Activated T-cell treated with anti-CD3 and anti-CD28 coated beads, Interleukin-2, amount 50 U/mL, for 4 hours (primary cell): ENCODE measurements around the gene SYT1. TPM values are rescaled to one million over a fixed set of nuclear protein-coding genes. Genes with fewer than 3 reads are reported as not detected.

ENCODE experiments used
- ATAC-seq, 2 donors: fragments of 200-7000 bp; cut with Tn5 transposase; one replicate each; pipeline ENCODE4 v1.10.0; 2021
- DNase-seq: peaks from one replicate; pipeline ENCODE4 v3.0.0-alpha.2; 2020
- H3K27me3 Mint-ChIP-seq: one replicate; pipeline ENCODE4 v1.8.0; 2021; ENCODE audit warnings: low read depth, mixed read lengths
- H3K36me3 Mint-ChIP-seq: one replicate; pipeline ENCODE4 v1.8.0; 2022; ENCODE audit warnings: mixed read lengths; ENCODE audit not compliant: insufficient read depth
- H3K4me1 Mint-ChIP-seq: one replicate; pipeline ENCODE4 v1.8.0; 2021; ENCODE audit warnings: low read depth, mixed read lengths
- H3K4me3 Mint-ChIP-seq: one replicate; pipeline ENCODE4 v1.8.0; 2021; ENCODE audit warnings: mild to moderate bottlenecking, moderate library complexity, mixed read lengths
- H3K9me3 Mint-ChIP-seq: one replicate; pipeline ENCODE4 v1.8.0; 2021; ENCODE audit warnings: mixed read lengths
- total RNA-seq, 3 donors: library from RNA; stranded (reverse); gene quantifications; one replicate each; pipeline ENCODE4 v1.2.1, GENCODE V29; 2021

Gene SYT1
- total RNA-seq, 3 donors from 2014 or later = 0.16 TPM; not detected in 2

- Mint-ChIP-seq H3K9me3 (peaks cover 18% of the 10 kb centered on the region), H3K36me3 (no peaks in the 10 kb centered on the region), H3K4me3 (no peak overlapping the region), H3K4me1 (no peaks in the 10 kb centered on the region), H3K27me3 (no peaks in the 10 kb centered on the region)
- DNase-seq (no peak), ATAC-seq (no peak)
Observed at GRCh38 chr12:79128956-79129355, 264.4 kb downstream of the SYT1 start.

DNA sequence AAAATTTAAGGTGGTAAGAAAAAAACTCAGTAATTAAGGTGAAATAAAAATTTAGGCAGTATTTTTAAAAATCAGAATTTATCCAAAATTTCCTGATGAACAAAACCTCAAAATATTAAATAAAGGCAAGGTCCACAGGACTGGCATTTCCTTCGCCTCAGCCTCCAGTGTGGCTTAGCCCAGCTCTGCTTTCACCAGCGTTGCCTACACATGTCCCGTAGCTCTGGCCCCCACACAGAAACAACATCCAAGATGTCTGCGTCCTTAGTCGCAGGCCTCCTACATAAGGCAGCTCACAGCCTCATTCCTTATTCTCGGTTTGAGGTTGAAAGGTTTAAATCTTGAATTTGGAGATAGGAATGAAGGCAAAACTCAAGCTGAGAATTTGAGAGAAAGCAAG is 274.3 kb downstream of the SYT1 start:
- ATAC-seq = no peak
- Mint-ChIP-seq H3K4me3 (no peak overlapping the region), H3K36me3 (no peaks in the 10 kb centered on the region)

GRCh38 chr12:79140711-79141110 is 276.1 kb downstream of the SYT1 start:
- no peaks in the 10 kb centered on the region for H3K9me3 Mint-ChIP-seq
- no peaks in the 10 kb centered on the region for H3K36me3 Mint-ChIP-seq
- DNase-seq (no peak), ATAC-seq (no peak)
- H3K4me3 Mint-ChIP-seq = no peak overlapping the region
- no peaks in the 10 kb centered on the region for H3K4me1 Mint-ChIP-seq
- H3K27me3 Mint-ChIP-seq = no peaks in the 10 kb centered on the region

More for the DNA sequence above, 274.3 kb downstream of the SYT1 start:
- no peaks in the 10 kb centered on the region for H3K27me3 Mint-ChIP-seq
- DNase-seq = no peak
- H3K4me1 Mint-ChIP-seq = no peaks in the 10 kb centered on the region
- no peaks in the 10 kb centered on the region for H3K9me3 Mint-ChIP-seq

DNA sequence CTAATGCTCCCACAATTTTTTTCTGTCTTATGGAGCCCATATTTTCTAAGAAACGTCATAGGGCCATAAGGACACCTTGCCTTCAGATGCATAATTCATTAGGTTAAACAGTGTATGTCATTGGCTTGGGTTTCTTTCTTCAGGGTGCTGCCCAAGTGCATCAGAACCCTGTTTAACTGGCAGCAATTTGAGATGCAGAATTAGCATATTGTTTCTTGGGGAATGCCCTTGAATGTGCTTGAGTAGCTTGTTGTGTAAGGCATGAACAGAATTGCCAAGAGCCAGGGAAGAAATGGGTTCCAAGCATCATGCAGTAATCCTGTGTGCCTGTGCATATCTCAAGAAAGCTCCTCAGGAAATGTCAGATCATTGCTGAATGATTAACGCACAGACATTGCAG is 277.2 kb downstream of the SYT1 start:
- Mint-ChIP-seq H3K36me3 (no peaks in the 10 kb centered on the region), H3K4me1 (no peaks in the 10 kb centered on the region), H3K27me3 (no peaks in the 10 kb centered on the region), H3K9me3 (no peaks in the 10 kb centered on the region), H3K4me3 (no peak overlapping the region)
- ATAC-seq = no peak
- DNase-seq = no peak

DNA sequence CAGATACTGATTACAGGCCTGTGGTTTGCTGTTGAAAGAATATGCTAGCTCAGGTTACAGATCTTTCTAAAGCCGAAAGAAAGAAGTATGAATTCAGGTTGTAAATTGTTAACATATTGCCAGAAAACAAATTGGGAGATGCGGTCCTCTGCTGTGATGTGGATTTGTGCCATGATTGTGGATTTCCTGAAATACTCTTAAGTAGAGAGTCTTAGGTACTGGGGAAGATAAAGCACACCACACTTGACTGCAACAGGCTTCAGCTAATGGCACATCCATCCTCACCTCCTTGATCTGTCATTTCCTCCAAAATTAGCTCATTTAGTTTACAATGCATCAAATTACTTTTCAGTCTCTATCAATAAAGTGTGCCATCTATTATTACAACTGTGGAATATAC is 279.2 kb downstream of the SYT1 start:
- Mint-ChIP-seq H3K4me1 (no peaks in the 10 kb centered on the region), H3K36me3 (no peaks in the 10 kb centered on the region), H3K27me3 (no peaks in the 10 kb centered on the region), H3K9me3 (no peaks in the 10 kb centered on the region), H3K4me3 (no peak overlapping the region)
- ATAC-seq = no peak
- DNase-seq = no peak

DNA sequence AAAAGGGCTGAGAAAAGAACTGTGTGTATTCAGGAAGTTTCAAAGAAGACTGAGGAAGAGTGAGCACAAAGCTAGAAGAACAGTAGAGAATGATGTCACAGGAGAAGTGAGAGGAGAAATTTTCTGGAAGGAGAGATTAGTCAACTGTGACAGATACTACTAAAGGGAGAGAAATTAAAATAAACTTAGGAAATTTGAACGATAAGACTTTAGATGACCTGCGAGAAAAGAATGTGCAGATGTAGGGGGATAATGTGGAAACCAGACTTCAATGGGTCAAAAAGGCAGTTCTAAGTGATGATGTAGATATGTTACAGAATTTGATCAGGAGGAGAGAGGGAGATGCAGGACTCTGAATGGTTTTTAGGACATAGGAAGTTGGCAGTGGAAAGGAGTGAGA is 287.4 kb downstream of the SYT1 start:
- Mint-ChIP-seq H3K36me3 (no peaks in the 10 kb centered on the region), H3K4me1 (no peaks in the 10 kb centered on the region), H3K4me3 (no peak overlapping the region), H3K9me3 (peaks cover 5% of the 10 kb centered on the region), H3K27me3 (no peaks in the 10 kb centered on the region)
- DNase-seq (no peak), ATAC-seq (no peak)

DNA sequence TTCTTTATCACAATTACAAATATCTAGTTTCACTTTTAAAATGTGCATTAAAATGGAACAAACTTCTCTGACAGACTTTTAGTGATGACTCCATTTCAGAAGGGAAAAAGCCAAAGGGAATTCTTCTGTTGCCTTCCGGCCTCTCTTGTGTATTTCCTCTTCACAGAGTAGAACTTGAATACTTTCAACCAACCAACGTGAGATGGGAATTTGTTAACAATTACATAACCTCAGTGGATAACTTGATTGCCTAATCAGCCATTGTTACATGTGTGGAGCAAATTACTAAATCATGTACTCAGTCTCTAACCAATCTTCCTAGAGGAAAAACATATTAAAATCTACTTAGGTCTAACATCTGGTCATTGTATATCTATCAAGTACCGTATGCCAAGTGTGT is 291.1 kb downstream of the SYT1 start:
- ATAC-seq = no peak

DNA sequence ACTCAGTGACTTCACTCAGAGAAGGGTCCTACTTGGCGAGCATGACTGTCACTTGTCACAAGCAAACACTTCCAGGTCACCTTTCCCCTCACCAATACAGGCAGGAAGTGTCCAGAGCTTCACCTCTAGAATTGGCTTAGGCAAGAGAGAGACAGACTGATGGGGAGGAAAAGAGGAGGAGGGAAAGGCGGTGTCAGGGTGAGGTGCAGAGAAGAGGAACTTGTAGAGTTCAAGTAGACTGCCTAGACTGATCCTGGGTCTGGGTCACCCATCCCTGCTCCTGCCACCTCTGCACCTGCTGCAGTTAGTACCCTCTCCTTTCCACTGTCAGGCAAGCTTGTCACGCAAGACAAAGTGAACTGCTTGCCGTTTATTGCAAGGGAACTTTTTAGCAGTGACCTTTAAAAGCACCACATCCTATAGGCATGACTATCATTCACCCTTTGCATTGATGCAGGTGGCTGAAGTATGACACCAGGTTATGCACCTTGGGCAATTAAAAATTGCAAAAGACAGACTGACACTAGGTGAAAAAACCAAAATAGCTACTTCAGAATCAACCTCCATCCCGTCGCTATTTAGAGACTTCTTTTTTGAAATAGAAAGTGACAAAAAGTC is 292.4 kb downstream of the SYT1 start:
- Mint-ChIP-seq H3K4me1 (no peaks in the 10 kb centered on the region), H3K4me3 (no peak overlapping the region), H3K9me3 (no peaks in the 10 kb centered on the region), H3K27me3 (no peaks in the 10 kb centered on the region), H3K36me3 (no peaks in the 10 kb centered on the region)
- DNase-seq (no peak), ATAC-seq (no peak)

More for the DNA sequence above, 291.1 kb downstream of the SYT1 start:
- Mint-ChIP-seq H3K36me3 (no peaks in the 10 kb centered on the region), H3K4me1 (no peaks in the 10 kb centered on the region), H3K4me3 (no peak overlapping the region), H3K27me3 (no peaks in the 10 kb centered on the region), H3K9me3 (no peaks in the 10 kb centered on the region)
- no peak for DNase-seq

DNA sequence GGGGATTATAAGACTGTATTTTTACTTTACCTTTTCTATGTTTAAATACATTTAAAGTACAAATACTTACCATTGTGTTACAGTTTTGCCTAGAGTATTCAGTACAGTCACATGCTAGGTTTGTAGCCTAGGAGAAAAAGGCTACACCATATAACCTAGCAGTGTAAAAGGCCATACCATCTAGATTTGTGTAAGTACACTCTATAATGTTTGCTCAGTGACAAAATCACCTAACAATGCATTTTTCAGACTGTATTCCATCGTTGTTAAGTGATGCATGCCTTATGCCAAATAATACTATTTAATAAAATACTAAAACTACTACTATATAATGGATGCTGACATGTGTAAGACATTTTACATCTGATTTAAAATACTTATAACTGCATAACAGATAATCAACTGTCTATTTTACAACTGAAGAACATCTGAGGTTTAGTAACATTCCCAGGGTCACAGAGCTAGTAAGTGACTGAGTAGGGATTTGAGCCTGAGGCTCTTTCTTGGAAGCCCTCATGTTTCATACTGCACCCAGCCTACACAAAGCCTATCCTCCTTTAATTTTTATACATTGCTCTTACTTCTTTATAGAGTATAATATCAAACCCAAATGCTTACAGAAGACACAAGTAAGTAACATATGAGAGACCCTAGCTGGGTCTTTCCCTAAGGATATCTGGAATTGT is 296.8 kb downstream of the SYT1 start:
- no peak overlapping the region for H3K4me3 Mint-ChIP-seq
- no peaks in the 10 kb centered on the region for H3K4me1 Mint-ChIP-seq
- no peaks in the 10 kb centered on the region for H3K9me3 Mint-ChIP-seq
- no peaks in the 10 kb centered on the region for H3K36me3 Mint-ChIP-seq
- ATAC-seq (no peak), DNase-seq (no peak)
- no peaks in the 10 kb centered on the region for H3K27me3 Mint-ChIP-seq

DNA sequence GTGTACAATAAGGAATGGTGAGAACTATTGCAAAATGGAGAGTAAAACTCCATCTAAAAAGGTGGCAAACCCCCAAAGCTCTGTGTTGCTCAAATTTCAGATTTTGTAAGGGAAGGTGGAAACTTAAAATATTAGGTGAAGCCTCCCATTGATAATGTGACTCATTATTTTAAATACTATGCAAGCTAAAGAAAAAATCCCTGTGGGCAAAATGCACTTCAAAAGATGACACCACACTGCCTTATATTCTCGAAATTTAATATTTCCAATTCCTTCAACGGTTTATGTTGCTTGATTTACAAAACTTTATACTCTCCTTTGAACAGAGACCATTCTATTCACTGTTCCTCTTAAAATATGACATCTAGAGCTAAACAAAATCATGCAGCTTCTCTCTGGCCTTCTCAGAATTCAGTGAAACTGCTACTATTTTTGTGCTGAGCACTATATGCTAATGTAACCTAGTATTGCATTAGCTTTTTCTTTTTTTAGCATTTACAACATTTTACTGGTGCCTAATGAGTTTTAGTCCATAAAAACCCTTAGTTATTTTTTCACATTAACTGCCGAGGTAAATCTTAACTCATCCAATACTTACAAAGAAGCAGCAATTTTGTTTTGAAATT is 297.7 kb downstream of the SYT1 start:
- no peaks in the 10 kb centered on the region for H3K27me3 Mint-ChIP-seq
- ATAC-seq (no peak), DNase-seq (no peak)
- no peaks in the 10 kb centered on the region for H3K36me3 Mint-ChIP-seq
- H3K4me3 Mint-ChIP-seq = no peak overlapping the region
- no peaks in the 10 kb centered on the region for H3K9me3 Mint-ChIP-seq
- no peaks in the 10 kb centered on the region for H3K4me1 Mint-ChIP-seq

DNA sequence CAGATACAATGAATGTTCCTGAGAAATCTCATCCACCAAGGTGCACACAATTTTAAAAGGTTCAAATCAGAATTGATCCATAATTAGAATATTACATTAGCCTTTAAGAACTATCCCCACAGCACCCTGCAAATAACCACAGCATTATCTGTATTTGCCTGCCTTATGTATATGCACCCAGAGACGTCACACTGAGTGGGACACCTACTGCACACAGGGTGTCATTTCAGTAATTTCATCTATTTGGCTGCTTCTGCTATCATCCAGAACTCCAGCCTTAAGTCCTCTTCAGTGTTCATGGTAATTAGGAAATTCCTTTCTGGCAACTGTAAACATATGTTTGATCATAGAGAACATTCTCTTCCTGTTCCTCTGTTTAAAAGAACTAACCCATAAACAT is 298.4 kb downstream of the SYT1 start:
- ATAC-seq = no peak
- Mint-ChIP-seq H3K27me3 (no peaks in the 10 kb centered on the region), H3K9me3 (no peaks in the 10 kb centered on the region), H3K4me1 (no peaks in the 10 kb centered on the region), H3K36me3 (no peaks in the 10 kb centered on the region), H3K4me3 (no peak overlapping the region)
- DNase-seq = no peak

DNA sequence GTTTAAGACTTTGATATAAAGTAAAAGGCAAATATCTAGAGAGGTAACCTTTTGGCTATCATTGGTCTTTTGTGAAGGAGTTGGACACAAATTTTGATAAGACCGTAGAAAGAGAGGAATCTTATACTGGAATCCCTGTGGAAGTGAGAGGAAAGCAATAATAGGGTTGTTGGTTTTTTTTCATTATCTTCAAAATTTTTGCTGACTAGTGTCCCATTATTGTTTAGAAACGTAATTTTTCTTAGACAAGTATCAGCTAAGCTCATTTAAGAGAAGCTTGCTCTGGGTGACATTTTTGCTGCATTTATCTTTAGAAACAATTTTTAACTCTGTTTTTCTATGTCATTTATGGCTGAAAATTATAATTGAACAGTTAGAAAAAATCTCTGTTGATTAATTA is 300.3 kb downstream of the SYT1 start:
- Mint-ChIP-seq H3K4me1 (no peaks in the 10 kb centered on the region), H3K27me3 (no peaks in the 10 kb centered on the region), H3K4me3 (no peak overlapping the region), H3K36me3 (no peaks in the 10 kb centered on the region), H3K9me3 (no peaks in the 10 kb centered on the region)
- DNase-seq = no peak
- ATAC-seq = no peak

- H3K36me3 Mint-ChIP-seq = no peaks in the 10 kb centered on the region
- no peaks in the 10 kb centered on the region for H3K27me3 Mint-ChIP-seq
- ATAC-seq = no peak
- peaks cover 6% of the 10 kb centered on the region for H3K9me3 Mint-ChIP-seq
- DNase-seq = no peak
- H3K4me1 Mint-ChIP-seq = no peaks in the 10 kb centered on the region
- no peak overlapping the region for H3K4me3 Mint-ChIP-seq
Observed at GRCh38 chr12:79168687-79169086, 304.1 kb downstream of the SYT1 start.

- ATAC-seq (no peak), DNase-seq (no peak)
- Mint-ChIP-seq H3K27me3 (no peaks in the 10 kb centered on the region), H3K9me3 (peaks cover 11% of the 10 kb centered on the region), H3K4me1 (no peaks in the 10 kb centered on the region), H3K4me3 (no peak overlapping the region), H3K36me3 (no peaks in the 10 kb centered on the region)
Observed at GRCh38 chr12:79174626-79175025, 310.1 kb downstream of the SYT1 start.

- no peaks in the 10 kb centered on the region for H3K27me3 Mint-ChIP-seq
- ATAC-seq = no peak
- peaks cover 6% of the 10 kb centered on the region for H3K9me3 Mint-ChIP-seq
- no peak for DNase-seq
- no peak overlapping the region for H3K4me3 Mint-ChIP-seq
- no peaks in the 10 kb centered on the region for H3K36me3 Mint-ChIP-seq
- no peaks in the 10 kb centered on the region for H3K4me1 Mint-ChIP-seq
Observed at GRCh38 chr12:79183003-79183402, 318.4 kb downstream of the SYT1 start.
